DOHH2 (cell line): ENCODE data around the gene S100A3.
"Not testable (repeated sequence)": the region's sequence is repeated elsewhere in the genome, so short reads cannot be mapped to it uniquely, and the experiment has no call there.

Experiments used
- H3F3A ChIP-seq: fragments of 200-600 bp; sonication (generic), shearing (Covaris generic); 2 replicates; pipeline ENCODE4 v1.6.0; 2016; ENCODE audit warnings: antibody characterized with exemption, mild to moderate bottlenecking; ENCODE audit not compliant: control insufficient read depth, insufficient read depth
- H3K27ac ChIP-seq: fragments of 200-600 bp; sonication (generic); 2 replicates; pipeline ENCODE4 v1.5.1; 2014; ENCODE audit warnings: low read depth, mild to moderate bottlenecking, low read length, moderate library complexity
- H3K27me3 ChIP-seq: fragments of 200-600 bp; sonication (generic); 2 replicates; pipeline ENCODE4 v1.6.1; 2014; ENCODE audit warnings: mild to moderate bottlenecking, low read length, mixed read lengths; ENCODE audit not compliant: control insufficient read depth
- H3K36me3 ChIP-seq: fragments of 200-600 bp; sonication (generic); 2 replicates; pipeline ENCODE4 v1.6.1; 2014; ENCODE audit warnings: mild to moderate bottlenecking, low read length, moderate library complexity, mixed read lengths; ENCODE audit not compliant: control insufficient read depth
- H3K4me1 ChIP-seq: fragments of 200-600 bp; sonication (generic); 2 replicates; pipeline ENCODE4 v1.6.1; 2014; ENCODE audit warnings: mild to moderate bottlenecking, low read length, mixed read lengths; ENCODE audit not compliant: control insufficient read depth
- H3K4me2 ChIP-seq: fragments of 200-600 bp; sonication (generic); 2 replicates; pipeline ENCODE4 v1.6.0; 2014; ENCODE audit warnings: mild to moderate bottlenecking, low read length, moderate library complexity
- H3K4me3 ChIP-seq: fragments of 200-600 bp; sonication (generic); 2 replicates; pipeline ENCODE4 v1.5.1; 2014; ENCODE audit warnings: mild to moderate bottlenecking, low read length, mixed read lengths
- H3K79me2 ChIP-seq: fragments of 200-600 bp; sonication (generic); 2 replicates; pipeline ENCODE4 v1.6.1; 2014; ENCODE audit warnings: mild to moderate bottlenecking, low read length, mixed read lengths; ENCODE audit not compliant: control insufficient read depth
- H3K9me2 ChIP-seq: fragments of 200-600 bp; sonication (generic); replicated peaks from 2 replicates; pipeline ENCODE4 v1.6.1; 2014; ENCODE audit warnings: mild to moderate bottlenecking, low read length, mixed read lengths; ENCODE audit not compliant: control insufficient read depth
- H3K9me3 ChIP-seq: fragments of 200-600 bp; sonication (generic); 2 replicates; pipeline ENCODE4 v1.6.1; 2014; ENCODE audit warnings: antibody characterized with exemption, low read length, mixed read lengths; ENCODE audit not compliant: control insufficient read depth, insufficient read depth
- H4K20me1 ChIP-seq: fragments of 200-600 bp; sonication (generic); 2 replicates; pipeline ENCODE4 v1.6.0; 2014; ENCODE audit warnings: low read depth, mild to moderate bottlenecking, antibody characterized with exemption, low read length, moderate library complexity; ENCODE audit not compliant: control insufficient read depth, insufficient read depth
- EZH2phosphoT487 ChIP-seq: fragments of 200-600 bp; sonication (generic); IDR thresholded peaks from 2 replicates; pipeline ENCODE4 v1.6.1; 2017; ENCODE audit warnings: borderline replicate concordance, mild to moderate bottlenecking, antibody characterized with exemption, low read length, moderate library complexity, mixed read lengths
- TF ChIP-seq, protein P1 (sequence below): fragments of 200-600 bp; sonication (generic); IDR thresholded peaks from one replicate; pipeline ENCODE4 v1.5.1; 2014; ENCODE audit warnings: antibody characterized with exemption, mild to moderate bottlenecking, low read depth, low read length; ENCODE audit not compliant: poor library complexity, severe bottlenecking

The S100A3 gene

DNA sequence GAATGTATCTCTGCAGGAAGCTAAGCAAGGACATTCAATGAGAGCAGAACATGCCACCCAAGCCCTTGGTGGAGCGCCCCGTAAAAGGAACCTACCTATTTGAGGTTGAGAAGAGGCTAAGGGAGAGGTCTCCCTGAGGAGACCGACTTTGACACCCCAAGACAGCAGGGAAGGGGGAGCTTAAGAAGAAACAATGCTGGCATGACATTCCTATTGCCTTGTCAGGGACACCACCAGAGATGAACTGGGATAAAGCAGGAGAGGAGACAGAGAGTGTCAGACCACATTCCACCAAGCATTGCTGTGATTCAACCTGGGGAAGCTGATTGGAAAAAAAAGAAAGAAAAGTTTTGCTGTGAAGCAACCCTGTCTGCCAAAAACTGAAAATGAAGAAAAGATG, 29.9 kb upstream of the S100A3 start:
- Histone ChIP-seq H3K4me1 (no peaks in the 10 kb centered on the region), H4K20me1 (no peaks in the 10 kb centered on the region), H3K4me3 (no peak overlapping the region), H3K9me2 (no peaks in the 10 kb centered on the region), H3K9me3 (no peaks in the 10 kb centered on the region), H3K36me3 (no peaks in the 10 kb centered on the region), H3K4me2 (no peak overlapping the region), H3K27ac (no peak overlapping the region), H3K27me3 (peaks cover 25% of the 10 kb centered on the region), H3F3A (no peaks in the 10 kb centered on the region), H3K79me2 (no peaks in the 10 kb centered on the region)
- TF ChIP-seq EZH2phosphoT487: no peak
- TF ChIP-seq, protein P1, sequence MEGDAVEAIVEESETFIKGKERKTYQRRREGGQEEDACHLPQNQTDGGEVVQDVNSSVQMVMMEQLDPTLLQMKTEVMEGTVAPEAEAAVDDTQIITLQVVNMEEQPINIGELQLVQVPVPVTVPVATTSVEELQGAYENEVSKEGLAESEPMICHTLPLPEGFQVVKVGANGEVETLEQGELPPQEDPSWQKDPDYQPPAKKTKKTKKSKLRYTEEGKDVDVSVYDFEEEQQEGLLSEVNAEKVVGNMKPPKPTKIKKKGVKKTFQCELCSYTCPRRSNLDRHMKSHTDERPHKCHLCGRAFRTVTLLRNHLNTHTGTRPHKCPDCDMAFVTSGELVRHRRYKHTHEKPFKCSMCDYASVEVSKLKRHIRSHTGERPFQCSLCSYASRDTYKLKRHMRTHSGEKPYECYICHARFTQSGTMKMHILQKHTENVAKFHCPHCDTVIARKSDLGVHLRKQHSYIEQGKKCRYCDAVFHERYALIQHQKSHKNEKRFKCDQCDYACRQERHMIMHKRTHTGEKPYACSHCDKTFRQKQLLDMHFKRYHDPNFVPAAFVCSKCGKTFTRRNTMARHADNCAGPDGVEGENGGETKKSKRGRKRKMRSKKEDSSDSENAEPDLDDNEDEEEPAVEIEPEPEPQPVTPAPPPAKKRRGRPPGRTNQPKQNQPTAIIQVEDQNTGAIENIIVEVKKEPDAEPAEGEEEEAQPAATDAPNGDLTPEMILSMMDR: no peak

DNA sequence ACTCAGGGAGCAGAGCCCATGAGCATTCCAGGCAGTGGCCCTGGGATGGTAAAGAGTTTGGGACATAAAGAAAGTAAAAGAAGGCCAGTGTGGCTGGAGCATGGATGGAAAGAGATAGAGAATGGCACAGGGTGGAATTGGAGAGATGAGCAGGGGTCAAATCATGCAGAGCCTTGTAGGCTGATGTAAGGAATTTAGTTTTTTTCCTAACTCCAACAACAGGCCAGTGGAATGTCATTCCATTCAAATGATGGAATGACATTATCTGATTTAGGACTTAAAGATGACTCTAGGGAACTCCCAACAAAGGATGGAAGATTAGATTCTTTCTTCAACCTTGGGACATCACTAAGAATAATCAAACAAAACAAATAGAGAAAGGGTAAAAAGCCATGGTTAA, 29.4 kb upstream of the S100A3 start:
- H4K20me1 ChIP-seq: no peaks in the 10 kb centered on the region
- H3K9me2 ChIP-seq: no peaks in the 10 kb centered on the region
- no peaks in the 10 kb centered on the region for H3K36me3 ChIP-seq
- no peaks in the 10 kb centered on the region for H3K9me3 ChIP-seq
- TF ChIP-seq EZH2phosphoT487: no peak
- TF ChIP-seq, protein P1: no peak
- H3K27ac ChIP-seq: no peak overlapping the region
- H3F3A ChIP-seq: no peaks in the 10 kb centered on the region
- no peaks in the 10 kb centered on the region for H3K79me2 ChIP-seq
- H3K4me2 ChIP-seq: no peak overlapping the region
- H3K4me1 ChIP-seq: no peaks in the 10 kb centered on the region
- peaks cover 25% of the 10 kb centered on the region for H3K27me3 ChIP-seq
- no peak overlapping the region for H3K4me3 ChIP-seq

DNA sequence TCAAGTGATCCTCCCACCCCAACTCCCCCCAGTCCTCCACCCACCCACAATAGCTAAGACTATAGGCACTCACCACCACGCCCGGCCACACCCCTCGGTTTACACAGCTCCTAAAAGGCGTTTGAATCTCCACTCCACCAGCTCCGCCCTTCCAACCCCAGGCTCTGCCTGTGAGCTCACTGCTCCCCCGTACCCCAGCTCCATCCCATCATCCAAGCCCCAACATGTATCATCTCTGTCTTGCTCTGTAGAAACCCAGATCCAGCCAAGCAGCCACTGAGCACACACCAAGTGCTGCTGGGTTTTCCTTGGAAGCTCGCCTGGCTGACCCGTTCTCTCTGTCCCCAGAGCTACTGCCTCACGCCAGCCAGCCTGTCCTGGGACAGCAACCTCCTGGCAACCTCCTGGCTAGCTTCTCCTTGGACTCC, 28.6 kb upstream of the S100A3 start:
- Histone ChIP-seq H3K27ac (no peak overlapping the region), H3K36me3 (no peaks in the 10 kb centered on the region), H3K4me1 (no peaks in the 10 kb centered on the region), H4K20me1 (no peaks in the 10 kb centered on the region), H3K9me3 (no peaks in the 10 kb centered on the region), H3K79me2 (no peaks in the 10 kb centered on the region), H3F3A (no peaks in the 10 kb centered on the region), H3K4me2 (no peak overlapping the region), H3K4me3 (no peak overlapping the region), H3K9me2 (no peaks in the 10 kb centered on the region), H3K27me3 (peaks cover 25% of the 10 kb centered on the region)
- TF ChIP-seq, protein P1: no peak
- TF ChIP-seq EZH2phosphoT487: no peak

DNA sequence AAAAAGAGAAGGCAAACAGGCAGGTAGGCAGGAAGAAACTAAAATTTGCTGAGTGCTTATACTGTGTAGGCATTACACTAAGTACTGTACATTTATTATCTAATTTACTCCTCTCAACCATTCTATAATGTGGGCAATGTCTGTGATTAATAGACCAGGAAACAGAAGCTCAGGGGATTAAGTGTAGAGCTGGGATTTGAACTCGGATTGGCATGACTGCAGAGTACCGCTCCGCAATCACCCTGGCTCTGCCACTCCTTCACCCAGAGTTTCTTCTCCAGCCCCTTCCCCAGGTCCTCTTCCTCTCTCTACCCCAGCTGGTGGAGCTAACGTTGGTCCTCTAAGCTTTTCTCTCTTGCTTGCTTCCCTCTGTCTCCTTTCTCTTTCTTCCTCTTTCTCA, 28.1 kb upstream of the S100A3 start:
- Histone ChIP-seq H3F3A (no peaks in the 10 kb centered on the region), H3K4me3 (no peak overlapping the region)

DNA sequence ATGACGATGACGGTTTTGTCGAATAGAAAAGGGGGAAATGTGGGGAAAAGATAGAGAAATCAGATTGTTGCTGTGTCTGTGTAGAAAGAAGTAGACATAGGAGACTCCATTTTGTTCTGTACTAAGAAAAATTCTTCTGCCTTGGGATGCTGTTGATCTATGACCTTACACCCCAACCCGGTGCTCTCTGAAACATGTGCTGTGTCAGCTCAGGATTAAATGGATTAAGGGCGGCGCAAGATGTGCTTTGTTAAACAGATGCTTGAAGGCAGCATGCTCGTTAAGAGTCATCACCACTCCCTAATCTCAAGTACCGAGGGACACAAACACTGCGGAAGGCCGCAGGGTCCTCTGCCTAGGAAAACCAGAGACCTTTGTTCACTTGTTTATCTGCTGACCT, 26.4 kb upstream of the S100A3 start:
- not testable (repeated sequence) for H3K9me2 ChIP-seq, H3K4me3 ChIP-seq, H4K20me1 ChIP-seq, H3K9me3 ChIP-seq, H3K4me1 ChIP-seq, H3K36me3 ChIP-seq, H3K4me2 ChIP-seq, H3K27ac ChIP-seq, H3F3A ChIP-seq, H3K79me2 ChIP-seq
- H3K27me3 ChIP-seq: peaks cover 25% of the 10 kb centered on the region

More for the DNA sequence above, 28.1 kb upstream of the S100A3 start:
- H3K79me2 ChIP-seq: no peaks in the 10 kb centered on the region
- TF ChIP-seq EZH2phosphoT487: no peak
- TF ChIP-seq, protein P1: no peak
- H3K36me3 ChIP-seq: no peaks in the 10 kb centered on the region
- H3K9me2 ChIP-seq: no peaks in the 10 kb centered on the region
- H3K27ac ChIP-seq: no peak overlapping the region
- H3K4me1 ChIP-seq: no peaks in the 10 kb centered on the region
- no peak overlapping the region for H3K4me2 ChIP-seq
- peaks cover 25% of the 10 kb centered on the region for H3K27me3 ChIP-seq
- H3K9me3 ChIP-seq: no peaks in the 10 kb centered on the region
- H4K20me1 ChIP-seq: no peaks in the 10 kb centered on the region
